ENCODE measurements around the gene GLRA3.

The GLRA3 gene

DNA sequence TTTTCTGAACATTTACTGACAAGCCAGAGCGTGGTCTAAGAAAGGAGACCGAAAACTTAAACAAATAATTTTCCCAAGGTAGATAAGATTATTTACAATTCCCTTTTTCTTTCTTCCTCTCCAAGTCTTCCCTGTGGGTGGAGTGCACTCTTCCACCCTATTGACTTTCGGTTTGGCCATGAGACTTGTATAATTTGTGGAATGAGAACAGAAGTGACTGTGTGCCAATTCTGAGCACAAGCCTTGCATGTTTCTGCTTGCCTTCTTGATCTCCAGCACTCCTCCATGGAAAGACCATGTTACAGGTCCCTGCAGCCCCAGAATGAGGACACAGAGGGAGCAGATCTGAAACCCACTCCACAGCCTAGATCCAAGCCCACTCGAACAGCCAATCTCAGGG, 156.8 kb downstream of the GLRA3 start:
- DNase-seq (ENCODE audit: extremely low read depth, insufficient read length): no peak
- Histone ChIP-seq H3K4me3 (replicated peaks; ENCODE audit: low read depth, low read length) (no peak overlapping the region), H3K36me3 (ENCODE audit: control insufficient read depth, insufficient read depth, low read length) (no peaks in the 10 kb centered on the region), H3K27me3 (replicated peaks; ENCODE audit: control insufficient read depth, insufficient read depth, low read length) (no peaks in the 10 kb centered on the region)
- TF ChIP-seq, protein P1, sequence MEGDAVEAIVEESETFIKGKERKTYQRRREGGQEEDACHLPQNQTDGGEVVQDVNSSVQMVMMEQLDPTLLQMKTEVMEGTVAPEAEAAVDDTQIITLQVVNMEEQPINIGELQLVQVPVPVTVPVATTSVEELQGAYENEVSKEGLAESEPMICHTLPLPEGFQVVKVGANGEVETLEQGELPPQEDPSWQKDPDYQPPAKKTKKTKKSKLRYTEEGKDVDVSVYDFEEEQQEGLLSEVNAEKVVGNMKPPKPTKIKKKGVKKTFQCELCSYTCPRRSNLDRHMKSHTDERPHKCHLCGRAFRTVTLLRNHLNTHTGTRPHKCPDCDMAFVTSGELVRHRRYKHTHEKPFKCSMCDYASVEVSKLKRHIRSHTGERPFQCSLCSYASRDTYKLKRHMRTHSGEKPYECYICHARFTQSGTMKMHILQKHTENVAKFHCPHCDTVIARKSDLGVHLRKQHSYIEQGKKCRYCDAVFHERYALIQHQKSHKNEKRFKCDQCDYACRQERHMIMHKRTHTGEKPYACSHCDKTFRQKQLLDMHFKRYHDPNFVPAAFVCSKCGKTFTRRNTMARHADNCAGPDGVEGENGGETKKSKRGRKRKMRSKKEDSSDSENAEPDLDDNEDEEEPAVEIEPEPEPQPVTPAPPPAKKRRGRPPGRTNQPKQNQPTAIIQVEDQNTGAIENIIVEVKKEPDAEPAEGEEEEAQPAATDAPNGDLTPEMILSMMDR (IDR thresholded peaks at IDR 0.05; ENCODE audit: insufficient read depth, low read length, poor library complexity, severe bottlenecking): no peak

DNA sequence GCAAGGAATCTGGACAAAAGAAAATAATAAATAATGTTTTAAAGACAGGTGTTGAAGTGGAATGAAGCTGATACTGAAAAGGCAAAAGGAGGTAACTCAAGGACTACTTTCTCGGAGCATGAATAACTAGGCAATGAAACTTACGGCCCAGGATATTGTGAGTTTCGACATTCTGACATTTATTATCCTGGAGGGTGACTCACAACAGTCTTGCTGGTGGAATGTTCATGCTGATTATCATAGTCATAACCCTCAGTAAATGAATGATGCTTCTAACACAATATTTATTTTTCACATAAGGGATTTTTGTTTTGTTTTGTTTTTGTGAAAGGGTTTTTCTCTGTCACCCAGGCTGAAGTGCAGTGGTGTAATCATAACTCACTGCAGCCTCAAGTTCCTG, 159.8 kb downstream of the GLRA3 start:
- H3K27me3 ChIP-seq (replicated peaks; ENCODE audit: control insufficient read depth, insufficient read depth, low read length): no peaks in the 10 kb centered on the region
- H3K4me3 ChIP-seq (replicated peaks; ENCODE audit: low read depth, low read length): no peak overlapping the region
- TF ChIP-seq, protein P1 (IDR thresholded peaks at IDR 0.05; ENCODE audit: insufficient read depth, low read length, poor library complexity, severe bottlenecking): no peak
- DNase-seq (ENCODE audit: extremely low read depth, insufficient read length): no peak
- H3K36me3 ChIP-seq (ENCODE audit: control insufficient read depth, insufficient read depth, low read length): no peaks in the 10 kb centered on the region

DNA sequence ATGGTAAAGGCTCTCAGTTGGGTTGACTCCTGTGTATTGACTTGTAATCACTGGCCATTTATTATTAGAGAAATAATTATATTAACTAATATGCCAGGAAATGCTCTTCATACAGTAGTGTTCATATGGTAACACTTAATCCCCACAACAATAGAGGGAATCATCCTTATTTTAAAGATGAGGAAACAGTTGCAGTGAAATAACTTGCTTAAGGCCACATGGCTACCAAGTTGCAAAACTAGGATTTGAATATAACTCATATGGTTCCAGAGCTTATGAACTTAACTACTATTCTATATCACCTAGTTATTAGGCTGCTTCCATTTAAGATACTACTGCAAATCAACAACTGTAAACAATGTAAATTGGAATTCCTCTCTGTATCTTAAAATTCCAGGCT, 163.2 kb downstream of the GLRA3 start:
- no peak overlapping the region for H3K4me3 ChIP-seq (replicated peaks; ENCODE audit: low read depth, low read length)
- TF ChIP-seq, protein P1 (IDR thresholded peaks at IDR 0.05; ENCODE audit: insufficient read depth, low read length, poor library complexity, severe bottlenecking): no peak
- no peaks in the 10 kb centered on the region for H3K27me3 ChIP-seq (replicated peaks; ENCODE audit: control insufficient read depth, insufficient read depth, low read length)
- H3K36me3 ChIP-seq (ENCODE audit: control insufficient read depth, insufficient read depth, low read length): no peaks in the 10 kb centered on the region
- DNase-seq (ENCODE audit: extremely low read depth, insufficient read length): no peak

DNA sequence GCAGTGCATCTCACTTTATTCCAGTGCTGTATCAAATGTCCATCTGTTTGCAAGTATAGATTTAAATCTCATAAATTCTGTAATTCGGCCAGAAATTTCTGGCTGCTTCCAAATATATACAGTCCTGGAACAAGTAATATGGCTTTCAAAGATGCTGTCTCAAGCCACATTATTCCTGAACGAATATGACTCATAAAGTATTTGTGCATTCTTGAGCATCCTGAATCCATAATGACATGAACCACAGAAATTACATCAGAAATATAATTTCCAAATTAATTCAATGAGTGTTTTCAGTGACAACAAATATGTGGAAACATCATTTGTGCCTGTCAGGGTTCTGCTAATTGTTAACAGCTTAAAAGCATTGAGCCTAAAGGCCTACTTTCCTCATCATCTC, 165.8 kb downstream of the GLRA3 start:
- H3K36me3 ChIP-seq (ENCODE audit: control insufficient read depth, insufficient read depth, low read length): no peaks in the 10 kb centered on the region
- no peaks in the 10 kb centered on the region for H3K27me3 ChIP-seq (replicated peaks; ENCODE audit: control insufficient read depth, insufficient read depth, low read length)
- TF ChIP-seq, protein P1 (IDR thresholded peaks at IDR 0.05; ENCODE audit: insufficient read depth, low read length, poor library complexity, severe bottlenecking): no peak
- DNase-seq (ENCODE audit: extremely low read depth, insufficient read length): no peak
- H3K4me3 ChIP-seq (replicated peaks; ENCODE audit: low read depth, low read length): no peak overlapping the region

DNA sequence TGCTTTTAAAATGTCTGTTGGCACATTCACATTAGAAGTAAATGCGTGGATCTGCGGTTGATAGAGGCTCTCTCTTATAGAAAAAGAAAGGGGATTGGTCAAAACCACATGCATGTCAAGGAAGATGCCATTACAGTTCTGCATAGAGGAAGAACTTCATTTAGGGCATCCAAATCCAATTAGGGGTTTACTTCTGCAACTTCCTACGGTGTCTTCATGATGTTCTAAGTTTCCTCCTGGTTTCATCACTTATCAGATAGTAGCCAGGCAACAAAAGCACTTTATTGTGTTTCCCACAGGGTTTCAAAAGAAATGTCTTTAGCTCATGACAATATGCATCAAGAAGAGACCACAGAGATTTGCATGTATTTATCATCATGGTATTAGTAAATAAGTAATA, 170.8 kb downstream of the GLRA3 start:
- H3K36me3 ChIP-seq (ENCODE audit: control insufficient read depth, insufficient read depth, low read length): no peaks in the 10 kb centered on the region
- TF ChIP-seq, protein P1 (IDR thresholded peaks at IDR 0.05; ENCODE audit: insufficient read depth, low read length, poor library complexity, severe bottlenecking): no peak

DNA sequence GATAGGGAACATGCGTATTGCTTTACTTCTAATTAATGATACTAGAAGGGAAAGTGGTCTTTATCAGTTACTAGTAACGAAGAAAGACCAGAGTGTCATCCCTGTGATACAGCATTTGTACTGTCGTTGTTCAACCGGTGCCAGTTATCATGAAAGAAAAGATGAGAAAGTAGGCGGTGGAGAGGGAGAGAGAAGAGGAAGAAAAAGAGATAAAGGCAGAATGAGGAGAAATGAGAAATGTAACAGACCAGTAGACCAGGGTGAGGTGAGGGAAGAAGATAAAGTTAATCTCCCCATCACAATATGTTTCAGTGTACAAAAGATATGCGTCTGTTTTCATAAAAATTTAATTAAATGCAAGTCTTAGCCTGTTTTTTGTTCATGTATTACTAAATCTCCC, 171.6 kb downstream of the GLRA3 start:
- TF ChIP-seq, protein P1 (IDR thresholded peaks at IDR 0.05; ENCODE audit: insufficient read depth, low read length, poor library complexity, severe bottlenecking): no peak
- Histone ChIP-seq H3K36me3 (ENCODE audit: control insufficient read depth, insufficient read depth, low read length) (no peaks in the 10 kb centered on the region), H3K4me3 (replicated peaks; ENCODE audit: low read depth, low read length) (no peak overlapping the region), H3K27me3 (replicated peaks; ENCODE audit: control insufficient read depth, insufficient read depth, low read length) (no peaks in the 10 kb centered on the region)
- DNase-seq (ENCODE audit: extremely low read depth, insufficient read length): no peak

More for the DNA sequence above, 170.8 kb downstream of the GLRA3 start:
- no peaks in the 10 kb centered on the region for H3K27me3 ChIP-seq (replicated peaks; ENCODE audit: control insufficient read depth, insufficient read depth, low read length)
- no peak overlapping the region for H3K4me3 ChIP-seq (replicated peaks; ENCODE audit: low read depth, low read length)
- DNase-seq (ENCODE audit: extremely low read depth, insufficient read length): no peak

All from GM06990 (cell line).